H1 (cell line): ENCODE data around the gene SCMH1. TPM values are rescaled to one million over a fixed set of nuclear protein-coding genes. Genes with fewer than 3 reads are reported as not detected.
"Not testable (repeated sequence)": the region's sequence is repeated elsewhere in the genome, so short reads cannot be mapped to it uniquely, and the experiment has no call there.

Experiments
- CTCF ChIA-PET: fragments of 300-600 bp; sonication (Branson Sonifier 250); formaldehyde crosslinking; loops from one replicate; lab custom pipeline; 2021; ENCODE audit not compliant: partially characterized antibody; lab: Charles Lee
- POLR2A ChIA-PET: fragments of 300-600 bp; sonication (Branson Sonifier 250); formaldehyde crosslinking; loops from one replicate; lab custom pipeline; 2021; ENCODE audit warnings: inconsistent platforms; ENCODE audit not compliant: partially characterized antibody; lab: Charles Lee
- DNase-seq, 2 experiments: peaks; one replicate each; pipeline versions ENCODE4 v3.0.0 to v3.0.0-alpha.2; 2010 to 2022; ENCODE audit warnings: low spot score in 2 of 2, low read depth in 1 of 2, mixed read lengths in 1 of 2
- FAIRE-seq: peaks from 2 replicates; lab custom pipeline; 2011; peaks lifted over from hg19 to GRCh38; lab: Jason Lieb, UNC
- H2AFZ ChIP-seq: 2 replicates; pipeline ENCODE4 v1.8.1; 2012; ENCODE audit warnings: low read length, inconsistent platforms
- H2AK5ac ChIP-seq: 2 replicates; pipeline ENCODE4 v1.6.1; 2013; ENCODE audit warnings: low read depth, low read length
- H2BK120ac ChIP-seq: replicated peaks from 2 replicates; pipeline ENCODE3; 2013; ENCODE audit warnings: low read depth, low read length, inconsistent platforms
- H2BK12ac ChIP-seq: 2 replicates; pipeline ENCODE4 v1.6.1; 2013; ENCODE audit warnings: low read depth, low read length
- H2BK15ac ChIP-seq: 2 replicates; pipeline ENCODE4 v1.6.1; 2013; ENCODE audit warnings: low read length
- H2BK20ac ChIP-seq: 2 replicates; pipeline ENCODE4 v1.6.1; 2013; ENCODE audit warnings: low read length
- H2BK5ac ChIP-seq: 2 replicates; pipeline ENCODE4 v1.6.1; 2013; ENCODE audit warnings: low read depth, low read length
- H3K14ac ChIP-seq: 2 replicates; pipeline ENCODE4 v1.6.1; 2013; ENCODE audit warnings: inconsistent platforms; ENCODE audit not compliant: insufficient read length
- H3K18ac ChIP-seq: 2 replicates; pipeline ENCODE4 v1.6.1; 2013; ENCODE audit warnings: low read length; ENCODE audit errors: extremely low read depth
- H3K23ac ChIP-seq: 2 replicates; pipeline ENCODE4 v1.6.1; 2013; ENCODE audit warnings: inconsistent platforms; ENCODE audit not compliant: insufficient read length
- H3K23me2 ChIP-seq: 2 replicates; pipeline ENCODE4 v1.6.1; 2013; ENCODE audit warnings: low read depth, low read length
- H3K27ac ChIP-seq: 2 replicates; pipeline ENCODE4 v1.6.1; 2011; ENCODE audit warnings: low read depth, low read length, inconsistent platforms
- H3K27me3 ChIP-seq, 4 experiments: replicated peaks in 1 of 4; 1 replicate in 1 of 4; 2 replicates in 3 of 4; pipeline versions ENCODE4 v1.6.1 to v1.8.1; 2011 to 2013; ENCODE audit warnings: low read length in 3 of 4, mild to moderate bottlenecking in 3 of 4, inconsistent platforms in 2 of 4, mixed read lengths in 2 of 4, moderate library complexity in 1 of 4; ENCODE audit not compliant: control insufficient read depth in 3 of 4, insufficient read depth in 3 of 4; ENCODE audit errors: extremely low read depth in 1 of 4
- H3K36me3 ChIP-seq, 4 experiments: 2 replicates each; pipeline versions ENCODE4 v1.6.1 to v1.8.1; 2011 to 2013; ENCODE audit warnings: mild to moderate bottlenecking in 4 of 4, low read length in 3 of 4, moderate library complexity in 2 of 4, control low read depth in 1 of 4, inconsistent platforms in 1 of 4; ENCODE audit not compliant: insufficient read depth in 4 of 4, control insufficient read depth in 2 of 4
- H3K4ac ChIP-seq: replicated peaks from 2 replicates; pipeline ENCODE3; 2013; ENCODE audit warnings: low read length, low read depth, mixed read lengths, inconsistent platforms; ENCODE audit not compliant: insufficient read length
- H3K4me1 ChIP-seq, 4 experiments: replicated peaks in 1 of 4; 1 replicate in 1 of 4; 2 replicates in 3 of 4; pipeline versions ENCODE4 v1.6.1 to v1.8.1; 2011 to 2013; ENCODE audit warnings: low read length in 3 of 4, inconsistent platforms in 2 of 4, mixed read lengths in 1 of 4; ENCODE audit not compliant: insufficient read depth in 4 of 4, control insufficient read depth in 3 of 4
- H3K4me2 ChIP-seq, 2 experiments: 2 replicates each; pipeline versions ENCODE4 v1.6.1 to v1.8.1; 2011 to 2013; ENCODE audit warnings: low read depth in 2 of 2, low read length in 2 of 2, control low read depth in 1 of 2, inconsistent platforms in 1 of 2, mild to moderate bottlenecking in 1 of 2; ENCODE audit not compliant: insufficient read depth in 1 of 2
- H3K4me3 ChIP-seq, 4 experiments: fragments of 200-600, 300-600 bp in 1 of 4; sonication (generic), shearing (Covaris generic), sonication (Bioruptor Twin) in 1 of 4; 2 replicates each; pipeline versions ENCODE4 v1.5.1 to v1.8.1; 2011 to 2016; ENCODE audit warnings: low read length in 4 of 4, low read depth in 3 of 4, control low read depth in 2 of 4, inconsistent platforms in 2 of 4, mild to moderate bottlenecking in 2 of 4, mixed read lengths in 1 of 4, moderate library complexity in 1 of 4; ENCODE audit not compliant: insufficient read depth in 2 of 4; ENCODE audit errors: extremely low read depth in 1 of 4
- H3K56ac ChIP-seq: replicated peaks from 2 replicates; pipeline ENCODE3; 2013; ENCODE audit warnings: low read depth, mild to moderate bottlenecking, mixed read lengths, low read length, inconsistent platforms; ENCODE audit not compliant: insufficient read length
- H3K79me1 ChIP-seq: 2 replicates; pipeline ENCODE4 v1.6.1; 2013; ENCODE audit warnings: low read depth, low read length, control low read depth
- H3K79me2 ChIP-seq, 2 experiments: 2 replicates each; pipeline versions ENCODE4 v1.6.1 to v1.8.1; 2012 to 2013; ENCODE audit warnings: low read length in 2 of 2, mild to moderate bottlenecking in 2 of 2, inconsistent platforms in 1 of 2; ENCODE audit not compliant: insufficient read depth in 2 of 2, control insufficient read depth in 1 of 2
- H3K9ac ChIP-seq, 4 experiments: replicated peaks in 1 of 4; 1 replicate in 1 of 4; 2 replicates in 3 of 4; pipeline versions ENCODE4 v1.6.1 to v1.8.1; 2011 to 2013; ENCODE audit warnings: low read depth in 3 of 4, low read length in 3 of 4, control low read depth in 2 of 4, mild to moderate bottlenecking in 2 of 4, moderate library complexity in 2 of 4, inconsistent platforms in 1 of 4; ENCODE audit errors: extremely low read depth in 1 of 4
- H3K9me3 ChIP-seq, 2 experiments: 2 replicates each; pipeline versions ENCODE4 v1.6.1 to v1.8.1; 2012 to 2013; ENCODE audit warnings: mild to moderate bottlenecking in 2 of 2, moderate library complexity in 2 of 2, control low read depth in 1 of 2, inconsistent platforms in 1 of 2, low read depth in 1 of 2, low read length in 1 of 2, mixed read lengths in 1 of 2; ENCODE audit not compliant: insufficient read depth in 2 of 2
- H4K20me1 ChIP-seq, 2 experiments: replicated peaks in 1 of 2; 2 replicates each; pipeline versions ENCODE3 to v1.8.1; 2011 to 2013; ENCODE audit warnings: inconsistent platforms in 2 of 2, low read length in 2 of 2, mild to moderate bottlenecking in 1 of 2; ENCODE audit not compliant: insufficient read depth in 2 of 2, control insufficient read depth in 1 of 2
- H4K5ac ChIP-seq: 2 replicates; pipeline ENCODE4 v1.6.1; 2013; ENCODE audit warnings: low read length, low read depth, mixed read lengths, inconsistent platforms; ENCODE audit not compliant: insufficient read length
- H4K8ac ChIP-seq: 2 replicates; pipeline ENCODE4 v1.8.0; 2013; ENCODE audit warnings: mild to moderate bottlenecking, moderate library complexity, low read length, inconsistent platforms; ENCODE audit not compliant: insufficient read depth; ENCODE audit errors: extremely low read depth
- H4K91ac ChIP-seq: replicated peaks from 2 replicates; pipeline ENCODE3; 2013; ENCODE audit warnings: low read length, mixed read lengths, inconsistent platforms; ENCODE audit not compliant: insufficient read length
- WGBS, 2 experiments: shearing (Covaris generic) in 1 of 2; methylation state at CpG; one replicate each; pipeline versions ENCODE4 v1.1.6 to v1.1.7; 2013 to 2015; ENCODE audit warnings: low lambda C conversion rate in 2 of 2, mixed read lengths in 2 of 2, inconsistent platforms in 1 of 2, low coverage in 1 of 2, missing lambda C conversion rate in 1 of 2; ENCODE audit not compliant: insufficient replicate concordance in 2 of 2, insufficient coverage in 1 of 2, insufficient read length in 1 of 2; ENCODE audit errors: extremely low coverage in 1 of 2, missing lambda C conversion rate in 1 of 2; 5-methylcytosine and 5-hydroxymethylcytosine counted together
- polyA plus RNA-seq, 7 experiments: library from polyadenylated mRNA; depleted of rRNA in 3 of 7; stranded (reverse) in 5 of 7; unstranded in 2 of 7; fragments of >200 nt in 5 of 7; fragments of 200-250 nt in 2 of 7; gene quantifications; 1 replicate in 5 of 7; 2 replicates in 1 of 7; 4 replicates in 1 of 7; pipeline versions ENCODE4 v1.2.1 to v1.2.3, GENCODE V29; 2011 to 2013; ENCODE audit warnings: missing spikeins in 2 of 7, mixed read lengths in 2 of 7
- total RNA-seq: library from RNA; stranded (reverse); fragmentation: NEBNext Ultra II Directional; extraction: Animal tissue kit (Norgen Biotek cat#: 25700); gene quantifications from 2 replicates; pipeline ENCODE4 v1.2.1, GENCODE V29; 2021

The SCMH1 gene
- total and polyA plus RNA-seq, 2 of the 8 experiments (the other 6 are each of a cell fraction or from before 2014, with no cell fraction given), result 16.6 to 30.7 TPM

DNA sequence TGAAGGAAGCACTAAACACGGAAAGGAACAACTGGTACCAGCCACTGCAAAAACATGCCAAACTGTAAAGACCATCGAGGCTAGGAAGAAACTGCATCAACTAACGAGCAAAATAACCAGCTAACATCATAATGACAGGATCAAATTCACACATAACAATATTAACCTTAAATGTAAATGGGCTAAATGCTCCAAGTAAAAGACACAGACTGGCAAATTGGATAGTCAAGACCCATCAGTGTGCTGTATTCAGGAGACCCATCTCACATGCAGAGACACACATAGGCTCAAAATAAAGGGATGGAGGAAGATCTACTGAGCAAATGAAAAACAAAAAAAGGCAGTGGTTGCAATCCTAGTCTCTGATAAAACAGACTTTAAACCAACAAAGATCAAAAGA, 63.9 kb downstream of the SCMH1 start:
- H3K36me3 ChIP-seq, H4K20me1 ChIP-seq, H3K23ac ChIP-seq, H3K56ac ChIP-seq, H3K79me2 ChIP-seq, H3K4me1 ChIP-seq, H4K91ac ChIP-seq, H2BK5ac ChIP-seq, H2BK120ac ChIP-seq, H3K79me1 ChIP-seq, POLR2A ChIA-PET, H3K18ac ChIP-seq, H3K9ac ChIP-seq, H2BK15ac ChIP-seq, H3K4ac ChIP-seq, DNase-seq, H2AK5ac ChIP-seq, H3K27me3 ChIP-seq, H2BK12ac ChIP-seq, H3K14ac ChIP-seq, H4K5ac ChIP-seq, H2BK20ac ChIP-seq, H3K27ac ChIP-seq, FAIRE-seq, H2AFZ ChIP-seq, H4K8ac ChIP-seq, H3K4me3 ChIP-seq, H3K23me2 ChIP-seq, H3K4me2 ChIP-seq: not testable (repeated sequence)
- 75% methylated on average over 1 of the region's 3 CpGs; no CpG with 5 or more reads in 1 of the 2 experiments for WGBS, 2 experiments
- H3K9me3 ChIP-seq, result peaks cover 11 to 17% of the 10 kb centered on the region in 2 experiments
- CTCF ChIA-PET, result interaction anchor here (0.8 kb wide), 1 partner anchor 17 kb away, joined by 4 read pairs; no protein-coding TSS in a partner anchor
